H1 (cell line): ENCODE measurements around the gene LAMP5. TPM values are rescaled to one million over a fixed set of nuclear protein-coding genes. Genes with fewer than 3 reads are reported as not detected.
A peak's percentile ranks its signal among the peaks of the same experiment; 100 is the strongest.

Experiments
- CTCF ChIA-PET: fragments of 300-600 bp; sonication (Branson Sonifier 250); formaldehyde crosslinking; loops from one replicate; lab custom pipeline; 2021; ENCODE audit not compliant: partially characterized antibody; lab: Charles Lee
- POLR2A ChIA-PET: fragments of 300-600 bp; sonication (Branson Sonifier 250); formaldehyde crosslinking; loops from one replicate; lab custom pipeline; 2021; ENCODE audit warnings: inconsistent platforms; ENCODE audit not compliant: partially characterized antibody; lab: Charles Lee
- DNase-seq, 2 experiments: peaks; one replicate each; pipeline versions ENCODE4 v3.0.0 to v3.0.0-alpha.2; 2010 to 2022; ENCODE audit warnings: low spot score in 2 of 2, low read depth in 1 of 2, mixed read lengths in 1 of 2
- FAIRE-seq: peaks from 2 replicates; lab custom pipeline; 2011; peaks lifted over from hg19 to GRCh38; lab: Jason Lieb, UNC
- H2AFZ ChIP-seq: 2 replicates; pipeline ENCODE4 v1.8.1; 2012; ENCODE audit warnings: low read length, inconsistent platforms
- H2AK5ac ChIP-seq: 2 replicates; pipeline ENCODE4 v1.6.1; 2013; ENCODE audit warnings: low read depth, low read length
- H2BK120ac ChIP-seq: replicated peaks from 2 replicates; pipeline ENCODE3; 2013; ENCODE audit warnings: low read depth, low read length, inconsistent platforms
- H2BK12ac ChIP-seq: 2 replicates; pipeline ENCODE4 v1.6.1; 2013; ENCODE audit warnings: low read depth, low read length
- H2BK15ac ChIP-seq: 2 replicates; pipeline ENCODE4 v1.6.1; 2013; ENCODE audit warnings: low read length
- H2BK20ac ChIP-seq: 2 replicates; pipeline ENCODE4 v1.6.1; 2013; ENCODE audit warnings: low read length
- H2BK5ac ChIP-seq: 2 replicates; pipeline ENCODE4 v1.6.1; 2013; ENCODE audit warnings: low read depth, low read length
- H3K14ac ChIP-seq: 2 replicates; pipeline ENCODE4 v1.6.1; 2013; ENCODE audit warnings: inconsistent platforms; ENCODE audit not compliant: insufficient read length
- H3K18ac ChIP-seq: 2 replicates; pipeline ENCODE4 v1.6.1; 2013; ENCODE audit warnings: low read length; ENCODE audit errors: extremely low read depth
- H3K23ac ChIP-seq: 2 replicates; pipeline ENCODE4 v1.6.1; 2013; ENCODE audit warnings: inconsistent platforms; ENCODE audit not compliant: insufficient read length
- H3K23me2 ChIP-seq: 2 replicates; pipeline ENCODE4 v1.6.1; 2013; ENCODE audit warnings: low read depth, low read length
- H3K27ac ChIP-seq: 2 replicates; pipeline ENCODE4 v1.6.1; 2011; ENCODE audit warnings: low read depth, low read length, inconsistent platforms
- H3K27me3 ChIP-seq, 4 experiments: replicated peaks in 1 of 4; 1 replicate in 1 of 4; 2 replicates in 3 of 4; pipeline versions ENCODE4 v1.6.1 to v1.8.1; 2011 to 2013; ENCODE audit warnings: low read length in 3 of 4, mild to moderate bottlenecking in 3 of 4, inconsistent platforms in 2 of 4, mixed read lengths in 2 of 4, moderate library complexity in 1 of 4; ENCODE audit not compliant: control insufficient read depth in 3 of 4, insufficient read depth in 3 of 4; ENCODE audit errors: extremely low read depth in 1 of 4
- H3K36me3 ChIP-seq, 4 experiments: 2 replicates each; pipeline versions ENCODE4 v1.6.1 to v1.8.1; 2011 to 2013; ENCODE audit warnings: mild to moderate bottlenecking in 4 of 4, low read length in 3 of 4, moderate library complexity in 2 of 4, control low read depth in 1 of 4, inconsistent platforms in 1 of 4; ENCODE audit not compliant: insufficient read depth in 4 of 4, control insufficient read depth in 2 of 4
- H3K4ac ChIP-seq: replicated peaks from 2 replicates; pipeline ENCODE3; 2013; ENCODE audit warnings: low read length, low read depth, mixed read lengths, inconsistent platforms; ENCODE audit not compliant: insufficient read length
- H3K4me1 ChIP-seq, 4 experiments: replicated peaks in 1 of 4; 1 replicate in 1 of 4; 2 replicates in 3 of 4; pipeline versions ENCODE4 v1.6.1 to v1.8.1; 2011 to 2013; ENCODE audit warnings: low read length in 3 of 4, inconsistent platforms in 2 of 4, mixed read lengths in 1 of 4; ENCODE audit not compliant: insufficient read depth in 4 of 4, control insufficient read depth in 3 of 4
- H3K4me2 ChIP-seq, 2 experiments: 2 replicates each; pipeline versions ENCODE4 v1.6.1 to v1.8.1; 2011 to 2013; ENCODE audit warnings: low read depth in 2 of 2, low read length in 2 of 2, control low read depth in 1 of 2, inconsistent platforms in 1 of 2, mild to moderate bottlenecking in 1 of 2; ENCODE audit not compliant: insufficient read depth in 1 of 2
- H3K4me3 ChIP-seq, 4 experiments: fragments of 200-600, 300-600 bp in 1 of 4; sonication (generic), shearing (Covaris generic), sonication (Bioruptor Twin) in 1 of 4; 2 replicates each; pipeline versions ENCODE4 v1.5.1 to v1.8.1; 2011 to 2016; ENCODE audit warnings: low read length in 4 of 4, low read depth in 3 of 4, control low read depth in 2 of 4, inconsistent platforms in 2 of 4, mild to moderate bottlenecking in 2 of 4, mixed read lengths in 1 of 4, moderate library complexity in 1 of 4; ENCODE audit not compliant: insufficient read depth in 2 of 4; ENCODE audit errors: extremely low read depth in 1 of 4
- H3K56ac ChIP-seq: replicated peaks from 2 replicates; pipeline ENCODE3; 2013; ENCODE audit warnings: low read depth, mild to moderate bottlenecking, mixed read lengths, low read length, inconsistent platforms; ENCODE audit not compliant: insufficient read length
- H3K79me1 ChIP-seq: 2 replicates; pipeline ENCODE4 v1.6.1; 2013; ENCODE audit warnings: low read depth, low read length, control low read depth
- H3K79me2 ChIP-seq, 2 experiments: 2 replicates each; pipeline versions ENCODE4 v1.6.1 to v1.8.1; 2012 to 2013; ENCODE audit warnings: low read length in 2 of 2, mild to moderate bottlenecking in 2 of 2, inconsistent platforms in 1 of 2; ENCODE audit not compliant: insufficient read depth in 2 of 2, control insufficient read depth in 1 of 2
- H3K9ac ChIP-seq, 4 experiments: replicated peaks in 1 of 4; 1 replicate in 1 of 4; 2 replicates in 3 of 4; pipeline versions ENCODE4 v1.6.1 to v1.8.1; 2011 to 2013; ENCODE audit warnings: low read depth in 3 of 4, low read length in 3 of 4, control low read depth in 2 of 4, mild to moderate bottlenecking in 2 of 4, moderate library complexity in 2 of 4, inconsistent platforms in 1 of 4; ENCODE audit errors: extremely low read depth in 1 of 4
- H3K9me3 ChIP-seq, 2 experiments: 2 replicates each; pipeline versions ENCODE4 v1.6.1 to v1.8.1; 2012 to 2013; ENCODE audit warnings: mild to moderate bottlenecking in 2 of 2, moderate library complexity in 2 of 2, control low read depth in 1 of 2, inconsistent platforms in 1 of 2, low read depth in 1 of 2, low read length in 1 of 2, mixed read lengths in 1 of 2; ENCODE audit not compliant: insufficient read depth in 2 of 2
- H4K20me1 ChIP-seq, 2 experiments: replicated peaks in 1 of 2; 2 replicates each; pipeline versions ENCODE3 to v1.8.1; 2011 to 2013; ENCODE audit warnings: inconsistent platforms in 2 of 2, low read length in 2 of 2, mild to moderate bottlenecking in 1 of 2; ENCODE audit not compliant: insufficient read depth in 2 of 2, control insufficient read depth in 1 of 2
- H4K5ac ChIP-seq: 2 replicates; pipeline ENCODE4 v1.6.1; 2013; ENCODE audit warnings: low read length, low read depth, mixed read lengths, inconsistent platforms; ENCODE audit not compliant: insufficient read length
- H4K8ac ChIP-seq: 2 replicates; pipeline ENCODE4 v1.8.0; 2013; ENCODE audit warnings: mild to moderate bottlenecking, moderate library complexity, low read length, inconsistent platforms; ENCODE audit not compliant: insufficient read depth; ENCODE audit errors: extremely low read depth
- H4K91ac ChIP-seq: replicated peaks from 2 replicates; pipeline ENCODE3; 2013; ENCODE audit warnings: low read length, mixed read lengths, inconsistent platforms; ENCODE audit not compliant: insufficient read length
- BRCA1 ChIP-seq: IDR thresholded peaks from 2 replicates; pipeline ENCODE4 v1.6.1; 2012; ENCODE audit warnings: low read depth, low read length, improper control_type of control experiment
- FOSL1 ChIP-seq: IDR thresholded peaks from 2 replicates; pipeline ENCODE4 v1.6.1; 2011; ENCODE audit warnings: mild to moderate bottlenecking, low read depth, low read length, moderate library complexity; ENCODE audit not compliant: insufficient read depth
- KDM1A ChIP-seq: fragments of 200-600, 300-600 bp; sonication (generic); IDR thresholded peaks from 2 replicates; pipeline ENCODE4 v1.7.1; 2016; ENCODE audit warnings: mild to moderate bottlenecking, low read length, borderline replicate concordance
- MAFK ChIP-seq: IDR thresholded peaks from 2 replicates; pipeline ENCODE4 v1.6.1; 2012; ENCODE audit warnings: low read depth, mild to moderate bottlenecking, improper control_type of control experiment, low read length
- NRF1 ChIP-seq: IDR thresholded peaks from 2 replicates; pipeline ENCODE4 v1.6.1; 2011; ENCODE audit warnings: mild to moderate bottlenecking, low read depth, low read length, improper control_type of control experiment
- PHF8 ChIP-seq: fragments of 200-600 bp; sonication (generic); conservative IDR thresholded peaks from 2 replicates; pipeline ENCODE4 v1.7.1; 2012; ENCODE audit warnings: low read depth, mild to moderate bottlenecking, inconsistent platforms, low read length, moderate library complexity
- RAD21 ChIP-seq, 2 experiments: IDR thresholded peaks in 1 of 2; conservative IDR thresholded peaks in 1 of 2; 2 replicates each; pipeline ENCODE4 v1.6.1; 2011; ENCODE audit warnings: low read depth in 2 of 2, low read length in 2 of 2, improper control_type of control experiment in 1 of 2, inconsistent platforms in 1 of 2, mild to moderate bottlenecking in 1 of 2, moderate library complexity in 1 of 2
- SAP30 ChIP-seq: fragments of 300-600 bp; sonication (generic); IDR thresholded peaks from 2 replicates; pipeline ENCODE4 v1.7.1; 2012; ENCODE audit warnings: low read length, moderate library complexity, mild to moderate bottlenecking, inconsistent platforms; ENCODE audit not compliant: insufficient read depth, insufficient replicate concordance
- TAF1 ChIP-seq: IDR thresholded peaks from 2 replicates; pipeline ENCODE4 v1.6.1; 2011; ENCODE audit warnings: mild to moderate bottlenecking, low read depth, low read length
- TAF7 ChIP-seq: optimal IDR thresholded peaks from 2 replicates; pipeline ENCODE3; 2011; ENCODE audit warnings: low read depth, mild to moderate bottlenecking, inconsistent platforms, low read length, moderate library complexity, borderline replicate concordance
- ZNF274 ChIP-seq: IDR thresholded peaks from 2 replicates; pipeline ENCODE4 v1.7.0; 2012; ENCODE audit warnings: low read length, borderline replicate concordance; ENCODE audit errors: extremely low read depth
- WGBS, 2 experiments: shearing (Covaris generic) in 1 of 2; methylation state at CpG; one replicate each; pipeline versions ENCODE4 v1.1.6 to v1.1.7; 2013 to 2015; ENCODE audit warnings: low lambda C conversion rate in 2 of 2, mixed read lengths in 2 of 2, inconsistent platforms in 1 of 2, low coverage in 1 of 2, missing lambda C conversion rate in 1 of 2; ENCODE audit not compliant: insufficient replicate concordance in 2 of 2, insufficient coverage in 1 of 2, insufficient read length in 1 of 2; ENCODE audit errors: extremely low coverage in 1 of 2, missing lambda C conversion rate in 1 of 2; 5-methylcytosine and 5-hydroxymethylcytosine counted together
- polyA plus RNA-seq, 7 experiments: library from polyadenylated mRNA; depleted of rRNA in 3 of 7; stranded (reverse) in 5 of 7; unstranded in 2 of 7; fragments of >200 nt in 5 of 7; fragments of 200-250 nt in 2 of 7; gene quantifications; 1 replicate in 5 of 7; 2 replicates in 1 of 7; 4 replicates in 1 of 7; pipeline versions ENCODE4 v1.2.1 to v1.2.3, GENCODE V29; 2011 to 2013; ENCODE audit warnings: missing spikeins in 2 of 7, mixed read lengths in 2 of 7
- total RNA-seq: library from RNA; stranded (reverse); fragmentation: NEBNext Ultra II Directional; extraction: Animal tissue kit (Norgen Biotek cat#: 25700); gene quantifications from 2 replicates; pipeline ENCODE4 v1.2.1, GENCODE V29; 2021
- TF ChIP-seq, protein P1 (sequence below): IDR thresholded peaks from 2 replicates; pipeline ENCODE4 v1.6.1; 2011; ENCODE audit warnings: low read length, improper control_type of control experiment

Gene LAMP5
- total and polyA plus RNA-seq, 2 of the 8 experiments (the other 6 are each of a cell fraction or from before 2014, with no cell fraction given), result 0.22 to 1.9 TPM

DNA sequence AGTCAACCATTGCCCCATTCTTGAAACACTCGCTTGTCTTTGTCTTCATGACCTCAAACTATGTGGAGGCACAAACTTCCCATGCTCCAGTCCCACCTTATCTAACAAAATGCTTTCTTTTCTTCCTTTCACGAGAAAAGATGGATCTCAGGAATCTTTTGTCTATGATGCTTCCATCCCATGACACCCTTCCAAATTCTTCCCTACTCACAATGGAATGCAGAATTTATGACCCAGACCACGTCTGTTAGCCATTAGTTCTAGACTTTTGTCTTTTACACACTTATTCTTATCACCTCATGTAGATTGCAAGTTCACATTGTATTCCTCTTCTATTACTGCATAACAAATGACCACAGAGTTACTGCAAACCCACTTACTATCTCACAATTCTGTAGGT is 24.2 kb upstream of the LAMP5 start:
- ChIA-PET POLR2A (no interaction called here), CTCF (interaction anchor here (1.2 kb wide), 1 partner anchor 22 kb away, joined by 4 read pairs; no protein-coding TSS in a partner anchor)
- H4K20me1 ChIP-seq, result no peaks in the 10 kb centered on the region
- no peak overlapping the region for H3K4ac ChIP-seq
- WGBS, 2 experiments, result 94% methylated on average over 3 of the region's 3 CpGs; no CpG with 5 or more reads in 1 of the 2 experiments
- H4K5ac ChIP-seq, result no peak overlapping the region
- DNase-seq, result no peak
- no peaks in the 10 kb centered on the region for H3K36me3 ChIP-seq
- peak; percentile 13 for FAIRE-seq
- H3K79me2 ChIP-seq, result no peaks in the 10 kb centered on the region
- H2AK5ac ChIP-seq, result no peak overlapping the region
- no peak overlapping the region for H3K18ac ChIP-seq
- no peak overlapping the region for H3K9ac ChIP-seq
- H3K4me3 ChIP-seq, result no peak overlapping the region
- H3K4me2 ChIP-seq, result no peak overlapping the region
- H2BK20ac ChIP-seq, result no peak overlapping the region
- H2AFZ ChIP-seq, result no peak overlapping the region
- H3K27ac ChIP-seq, result no peak overlapping the region
- no peak overlapping the region for H2BK15ac ChIP-seq
- H3K9me3 ChIP-seq, result no peaks in the 10 kb centered on the region
- H2BK12ac ChIP-seq, result no peak overlapping the region
- no peak overlapping the region for H4K8ac ChIP-seq
- no peak overlapping the region for H2BK120ac ChIP-seq
- H3K56ac ChIP-seq, result no peak overlapping the region
- H3K79me1 ChIP-seq, result no peaks in the 10 kb centered on the region
- H3K23ac ChIP-seq, result no peak overlapping the region
- H4K91ac ChIP-seq, result no peak overlapping the region
- no peak overlapping the region for H2BK5ac ChIP-seq
- H3K23me2 ChIP-seq, result no peaks in the 10 kb centered on the region
- no peaks in the 10 kb centered on the region for H3K4me1 ChIP-seq
- no peaks in the 10 kb centered on the region for H3K27me3 ChIP-seq
- no peak overlapping the region for H3K14ac ChIP-seq
- TF ChIP-seq, protein P1, sequence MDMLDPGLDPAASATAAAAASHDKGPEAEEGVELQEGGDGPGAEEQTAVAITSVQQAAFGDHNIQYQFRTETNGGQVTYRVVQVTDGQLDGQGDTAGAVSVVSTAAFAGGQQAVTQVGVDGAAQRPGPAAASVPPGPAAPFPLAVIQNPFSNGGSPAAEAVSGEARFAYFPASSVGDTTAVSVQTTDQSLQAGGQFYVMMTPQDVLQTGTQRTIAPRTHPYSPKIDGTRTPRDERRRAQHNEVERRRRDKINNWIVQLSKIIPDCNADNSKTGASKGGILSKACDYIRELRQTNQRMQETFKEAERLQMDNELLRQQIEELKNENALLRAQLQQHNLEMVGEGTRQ, result no peak
- no peak for TF ChIP-seq TAF1
- TF ChIP-seq BRCA1, result no peak
- no peak for TF ChIP-seq PHF8
- no peak for TF ChIP-seq FOSL1
- no peak for TF ChIP-seq MAFK
- no peak for TF ChIP-seq NRF1
- TF ChIP-seq ZNF274, result no peak
- TF ChIP-seq KDM1A, result no peak
- no peak for TF ChIP-seq TAF7
- TF ChIP-seq RAD21 (IDR thresholded peaks at IDR 0.05 in 1 of 2, conservative IDR thresholded peaks at IDR 0.05 in 1 of 2; ENCODE audit: low read depth in 2 of 2, low read length in 2 of 2), result no peak
- no peak for TF ChIP-seq SAP30
